ENCODE data around the gene TMEM140.

GRCh38 chr7:135168489-135169140 lies 20.7 kb downstream of the TMEM140 start:
- TF ChIP-seq BHLHE40 (IDR thresholded peaks at IDR 0.05; ENCODE audit: borderline replicate concordance) (no peak), SP1 (IDR thresholded peaks at IDR 0.05) (no peak), ELF4 (IDR thresholded peaks at IDR 0.05) (no peak), HDGF (IDR thresholded peaks at IDR 0.05; ENCODE audit: borderline replicate concordance) (no peak), FOXA1 (IDR thresholded peaks at IDR 0.05) (no peak), ARNT (IDR thresholded peaks at IDR 0.05) (no peak)

Data from HEK293T (cell line).